Astrocyte of the cerebellum (primary cell): Measurements from ENCODE around the gene LTBP2.

Experiments
- DNase-seq: peaks from one replicate; pipeline ENCODE4 v3.0.0-alpha.2; 2011; ENCODE audit warnings: low read depth
- H3K4me3 ChIP-seq: 2 replicates; pipeline ENCODE4 v1.5.1; 2011; ENCODE audit warnings: mild to moderate bottlenecking, low read depth, low read length, moderate library complexity
- in situ Hi-C: cut with HindIII; loops from 2 replicates; pipeline ENCODE4 v1.10.0; 2017; ENCODE audit warnings: low sequenced_read_pairs
- TF ChIP-seq, protein P1 (sequence below): IDR thresholded peaks from 2 replicates; pipeline ENCODE4 v1.5.1; 2012; ENCODE audit warnings: low read length, low read depth, moderate library complexity, mild to moderate bottlenecking; ENCODE audit errors: missing control alignments

Gene LTBP2

DNA sequence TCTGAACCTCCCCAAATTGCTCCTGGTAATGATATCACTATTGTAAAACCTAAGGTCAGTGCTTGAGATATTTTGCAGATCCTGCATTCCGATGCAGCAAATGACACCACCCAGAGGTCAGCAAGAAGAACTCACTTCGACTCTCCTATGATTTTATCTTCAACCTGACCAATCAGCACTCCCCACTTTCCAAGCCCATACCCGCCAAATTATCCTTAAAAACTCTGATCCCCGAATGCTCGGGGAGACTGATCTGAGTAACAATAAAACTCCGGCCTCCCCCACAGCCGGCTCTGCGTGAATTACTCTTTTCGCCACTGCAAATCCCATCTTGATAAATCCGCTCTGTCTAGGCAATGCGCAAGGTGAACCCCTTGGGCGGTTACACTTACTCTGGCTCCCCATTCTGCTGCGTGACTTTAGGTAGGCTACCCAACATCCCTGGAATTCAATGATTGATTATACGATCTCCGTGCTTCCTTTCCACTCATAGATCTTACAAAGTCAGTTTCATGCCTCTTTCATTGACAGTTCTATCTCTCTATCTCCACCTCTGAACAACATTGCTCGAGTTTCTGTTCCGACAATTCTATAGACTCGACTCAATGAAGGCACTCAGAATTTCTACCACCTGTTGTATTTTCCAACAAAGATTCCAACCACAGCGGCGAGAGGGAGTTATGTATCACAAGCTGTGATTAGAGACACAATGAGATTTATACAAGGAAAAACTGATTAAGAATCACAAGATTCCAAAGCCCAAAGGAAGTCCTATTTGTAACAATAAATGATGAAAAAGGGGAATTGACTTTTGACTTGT lies 119.9 kb downstream of the LTBP2 start:
- TF ChIP-seq, protein P1, sequence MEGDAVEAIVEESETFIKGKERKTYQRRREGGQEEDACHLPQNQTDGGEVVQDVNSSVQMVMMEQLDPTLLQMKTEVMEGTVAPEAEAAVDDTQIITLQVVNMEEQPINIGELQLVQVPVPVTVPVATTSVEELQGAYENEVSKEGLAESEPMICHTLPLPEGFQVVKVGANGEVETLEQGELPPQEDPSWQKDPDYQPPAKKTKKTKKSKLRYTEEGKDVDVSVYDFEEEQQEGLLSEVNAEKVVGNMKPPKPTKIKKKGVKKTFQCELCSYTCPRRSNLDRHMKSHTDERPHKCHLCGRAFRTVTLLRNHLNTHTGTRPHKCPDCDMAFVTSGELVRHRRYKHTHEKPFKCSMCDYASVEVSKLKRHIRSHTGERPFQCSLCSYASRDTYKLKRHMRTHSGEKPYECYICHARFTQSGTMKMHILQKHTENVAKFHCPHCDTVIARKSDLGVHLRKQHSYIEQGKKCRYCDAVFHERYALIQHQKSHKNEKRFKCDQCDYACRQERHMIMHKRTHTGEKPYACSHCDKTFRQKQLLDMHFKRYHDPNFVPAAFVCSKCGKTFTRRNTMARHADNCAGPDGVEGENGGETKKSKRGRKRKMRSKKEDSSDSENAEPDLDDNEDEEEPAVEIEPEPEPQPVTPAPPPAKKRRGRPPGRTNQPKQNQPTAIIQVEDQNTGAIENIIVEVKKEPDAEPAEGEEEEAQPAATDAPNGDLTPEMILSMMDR: peak; percentile 29
- peak overlapping the region; percentile 94 for H3K4me3 ChIP-seq
- no peak for DNase-seq
- in situ Hi-C loops: loop anchor here (5.0 kb wide), 1 partner anchor 75 kb away; no protein-coding TSS in a partner anchor

DNA sequence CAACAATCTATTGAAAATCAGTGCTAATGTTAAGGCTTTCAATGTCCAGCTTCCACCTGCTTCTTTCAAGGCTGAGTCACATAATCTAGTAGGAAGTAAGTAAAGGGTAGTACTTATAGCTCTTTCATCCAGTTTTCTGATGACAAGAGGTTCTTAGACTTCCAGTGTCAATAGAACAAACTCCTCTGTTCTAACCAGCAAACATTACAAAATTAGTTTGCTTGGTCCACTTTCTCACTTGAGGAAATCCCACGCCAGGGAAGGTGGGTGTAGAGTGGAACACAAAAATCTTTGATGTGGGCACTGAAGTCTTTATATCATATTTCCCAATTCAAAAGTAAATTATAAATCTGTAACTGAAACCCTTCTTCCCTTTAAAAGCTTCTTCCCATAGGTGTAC lies 121.6 kb downstream of the LTBP2 start:
- in situ Hi-C loops: loop anchor here (5.0 kb wide), 1 partner anchor 73 kb away; no protein-coding TSS in a partner anchor
- no peak for DNase-seq
- H3K4me3 ChIP-seq: no peak overlapping the region
- TF ChIP-seq, protein P1: no peak

DNA sequence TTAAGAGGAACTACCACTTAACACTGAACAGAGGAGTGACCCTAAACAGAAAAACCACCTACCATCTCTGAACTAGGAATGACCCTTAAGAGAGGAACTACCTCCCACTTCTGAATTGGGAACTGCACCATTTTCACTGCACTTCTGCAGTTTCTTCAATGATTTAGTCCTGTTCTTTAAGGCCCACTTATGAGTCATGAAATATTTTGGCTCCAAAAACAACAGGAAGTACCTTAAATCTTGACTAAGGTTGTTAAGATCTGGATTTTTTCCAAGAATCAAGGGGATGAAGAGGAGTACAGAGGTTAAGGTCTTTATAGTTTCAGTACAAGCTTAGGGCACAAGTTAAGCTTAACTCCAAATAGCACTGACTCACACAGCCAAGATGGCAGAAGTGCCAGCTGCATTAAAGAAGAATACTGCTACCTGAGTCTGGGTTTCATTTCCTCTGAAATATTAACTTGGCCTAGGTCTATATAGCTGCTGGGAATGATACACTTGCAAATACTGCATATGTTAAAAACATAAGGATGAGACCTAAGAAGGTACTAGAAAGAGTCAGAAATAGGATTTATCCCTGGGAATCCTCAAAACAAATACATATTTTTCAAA lies 123.1 kb downstream of the LTBP2 start:
- DNase-seq: peak; percentile 54
- no peak overlapping the region for H3K4me3 ChIP-seq
- in situ Hi-C loops: loop anchor here (5.0 kb wide), 1 partner anchor 92 kb away; no protein-coding TSS in a partner anchor
- TF ChIP-seq, protein P1: no peak

DNA sequence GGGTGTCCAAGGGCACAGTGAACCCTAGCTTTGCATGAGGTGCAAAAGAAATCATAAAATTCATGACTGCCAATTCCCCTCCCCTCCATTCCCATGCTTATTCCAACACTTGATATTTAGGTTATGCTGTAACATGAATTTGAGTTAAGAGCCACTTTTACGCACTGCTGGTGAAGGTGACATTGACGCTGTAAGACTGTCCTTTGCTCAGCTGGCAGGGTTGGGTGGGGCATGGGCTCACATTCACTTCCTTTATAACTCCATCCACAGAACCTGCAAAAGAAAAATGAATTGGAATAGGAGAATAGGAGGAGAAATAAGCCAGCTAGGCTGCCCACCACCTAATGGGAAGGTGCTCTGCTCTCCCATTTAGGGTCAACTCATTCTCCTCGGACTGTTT lies 125.9 kb downstream of the LTBP2 start:
- TF ChIP-seq, protein P1: no peak
- in situ Hi-C loops: loop anchor here (5.0 kb wide), 1 partner anchor 89 kb away; no protein-coding TSS in a partner anchor
- H3K4me3 ChIP-seq: no peak overlapping the region
- no peak for DNase-seq

DNA sequence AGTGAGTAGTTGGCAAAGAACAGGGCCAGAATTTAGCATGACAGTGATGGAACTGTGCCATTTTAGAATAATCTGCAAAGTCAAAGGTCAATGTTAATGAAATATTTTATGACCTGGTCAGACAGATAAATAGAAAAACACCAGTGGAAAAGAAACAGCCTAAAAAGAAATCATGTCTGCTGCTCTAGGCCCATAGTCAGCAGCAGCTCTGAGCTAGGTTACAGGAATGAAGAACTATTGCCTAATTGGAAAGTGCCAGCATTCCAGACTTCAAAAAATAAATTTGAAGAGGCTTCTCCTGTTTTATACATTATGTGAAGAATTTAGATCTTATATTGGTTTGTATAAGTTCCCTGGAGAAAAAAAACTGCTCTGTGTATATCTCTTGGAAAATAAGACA lies 128.7 kb downstream of the LTBP2 start:
- TF ChIP-seq, protein P1: no peak
- in situ Hi-C loops: no loop called here
- no peak for DNase-seq
- H3K4me3 ChIP-seq: no peak overlapping the region

DNA sequence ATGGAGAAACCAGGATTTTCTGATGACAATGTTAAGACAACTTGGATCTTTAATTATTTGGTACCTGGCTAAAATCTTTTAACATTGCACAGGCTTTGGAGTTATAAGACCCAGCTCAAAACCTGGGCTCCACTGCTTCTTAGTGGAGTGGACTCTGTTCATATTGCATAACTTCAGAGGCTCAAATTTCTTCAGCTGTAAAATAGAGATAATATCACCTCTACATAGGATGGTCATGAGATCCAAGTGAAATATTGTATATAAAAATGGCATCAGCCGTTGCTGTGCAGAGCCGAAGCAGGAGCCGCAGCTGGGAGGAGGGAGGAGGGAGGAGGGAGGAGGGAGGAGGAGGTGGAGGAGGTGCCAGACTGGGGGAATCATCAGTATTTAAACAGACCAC lies 129.5 kb downstream of the LTBP2 start:
- TF ChIP-seq, protein P1: no peak
- H3K4me3 ChIP-seq: no peak overlapping the region
- in situ Hi-C loops: no loop called here
- DNase-seq: no peak
